ENCODE results near the gene STARD10. TPM values are rescaled to one million over a fixed set of nuclear protein-coding genes. Genes with fewer than 3 reads are reported as not detected.
A peak's percentile ranks its signal among the peaks of the same experiment; 100 is the strongest.

The STARD10 gene
- total and polyA plus RNA-seq, 2 of the 8 experiments (the other 6 are each of a cell fraction or from before 2014, with no cell fraction given): 23.7 to 35.7 TPM

DNA sequence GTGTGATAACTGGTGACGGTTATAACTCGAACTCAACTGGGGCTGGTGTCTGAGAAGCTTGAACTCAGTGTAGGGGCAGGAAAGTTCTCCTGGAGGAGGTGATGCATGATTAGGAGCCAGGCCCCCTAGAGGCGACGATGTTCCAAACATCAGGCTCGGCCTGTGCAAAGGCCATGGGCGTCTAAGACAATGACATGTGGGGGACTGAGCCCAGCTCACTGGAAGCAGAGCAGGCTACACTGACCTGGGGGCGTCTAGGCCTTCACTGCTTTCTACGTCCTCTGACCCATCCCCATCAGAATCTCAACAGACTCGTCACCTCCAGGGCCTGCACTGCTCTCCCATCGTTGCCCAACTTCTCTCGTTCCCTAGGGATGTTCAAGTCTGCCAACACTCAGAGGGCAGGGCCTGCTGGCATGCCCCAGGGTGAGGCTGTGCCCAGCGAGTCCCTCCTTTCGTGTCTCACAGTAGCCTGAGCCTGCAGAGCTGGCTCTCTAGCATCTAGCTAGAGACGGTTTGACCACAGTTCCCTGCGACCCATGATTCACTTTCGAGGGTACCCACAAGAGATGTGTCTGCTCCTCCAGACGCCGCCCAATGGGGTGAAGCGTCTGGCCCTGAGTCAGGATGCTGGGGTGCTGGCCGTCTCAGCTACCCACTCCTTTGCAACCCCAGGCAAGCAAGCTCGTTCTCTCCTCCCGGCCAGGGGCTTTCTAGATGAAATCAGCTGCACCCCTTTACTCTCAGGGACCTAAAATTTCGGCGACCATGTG is 19.3 kb upstream of the STARD10 start:
- no peak overlapping the region for H2AK5ac ChIP-seq (ENCODE audit: low read depth, low read length)
- no peaks in the 10 kb centered on the region for H3K79me1 ChIP-seq (ENCODE audit: low read depth, low read length)
- H3K79me2 ChIP-seq (ENCODE audit: control insufficient read depth in 1 of 2, insufficient read depth in 2 of 2, low read length in 2 of 2): peaks cover 0 to 2% of the 10 kb centered on the region in 2 experiments; a peak in 1 of 4 replicates
- H2BK120ac ChIP-seq (replicated peaks; ENCODE audit: low read depth, low read length): peak overlapping the region; percentile 69
- H3K23me2 ChIP-seq (ENCODE audit: low read depth, low read length): peaks cover 12% of the 10 kb centered on the region; the same call in 1 of the 2 replicates
- H3K23ac ChIP-seq (ENCODE audit: insufficient read length): no peak overlapping the region
- H3K56ac ChIP-seq (replicated peaks; ENCODE audit: insufficient read length, low read depth, low read length): no peak overlapping the region
- H3K9ac ChIP-seq (replicated peaks in 1 of 4; ENCODE audit: extremely low read depth in 1 of 4, low read depth in 3 of 4, low read length in 3 of 4): peak overlapping the region in 2 of 4 experiments; percentile 88 to 91; a peak in 4 of 7 replicates
- no peak overlapping the region for H3K14ac ChIP-seq (ENCODE audit: insufficient read length)
- peaks cover 0 to 6% of the 10 kb centered on the region in 2 experiments for H4K20me1 ChIP-seq (replicated peaks in 1 of 2; ENCODE audit: control insufficient read depth in 1 of 2, insufficient read depth in 2 of 2, low read length in 2 of 2)
- H2BK20ac ChIP-seq (ENCODE audit: low read length): no peak overlapping the region
- H2BK5ac ChIP-seq (ENCODE audit: low read depth, low read length): no peak overlapping the region
- ChIA-PET POLR2A (ENCODE audit: partially characterized antibody) (interaction anchor here (0.8 to 1.9 kb wide), 12 partner anchors 10 to 136 kb away, joined by 3 to 13 read pairs (median 3); partner anchors contain the start of genes ARAP1 and STARD10), CTCF (ENCODE audit: partially characterized antibody) (interaction anchor here (0.6 to 5.7 kb wide), 28 partner anchors 9 to 761 kb away, joined by 3 to 51 read pairs (median 4); partner anchors contain the start of gene STARD10)
- H2BK12ac ChIP-seq (ENCODE audit: low read depth, low read length): 0 out of 2 replicates have a peak overlapping the region, but pooled peaks have one; percentile 60
- H4K91ac ChIP-seq (replicated peaks; ENCODE audit: insufficient read length, low read length): no peak overlapping the region
- H3K18ac ChIP-seq (ENCODE audit: extremely low read depth, low read length): peak overlapping the region; percentile 78
- H3K36me3 ChIP-seq (ENCODE audit: control insufficient read depth in 2 of 4, insufficient read depth in 4 of 4, low read length in 3 of 4): peaks cover 0 to 3% (median 0%) of the 10 kb centered on the region in 4 experiments; a peak in 1 of 8 replicates
- peak overlapping the region; percentile 58 to 84 (median 79) for H3K4me3 ChIP-seq (ENCODE audit: extremely low read depth in 1 of 4, insufficient read depth in 2 of 4, low read depth in 3 of 4, low read length in 4 of 4)
- H2AFZ ChIP-seq (ENCODE audit: low read length): peak overlapping the region; percentile 19
- peak overlapping the region; percentile 75 for H3K4ac ChIP-seq (replicated peaks; ENCODE audit: insufficient read length, low read depth, low read length)
- H3K4me1 ChIP-seq (replicated peaks in 1 of 4; ENCODE audit: control insufficient read depth in 3 of 4, insufficient read depth in 4 of 4, low read length in 3 of 4): peaks cover 0 to 15% (median 9%) of the 10 kb centered on the region in 4 experiments; a peak in 5 of 7 replicates
- H3K27ac ChIP-seq (ENCODE audit: low read depth, low read length): no peak overlapping the region
- H3K27me3 ChIP-seq (replicated peaks in 1 of 4; ENCODE audit: control insufficient read depth in 3 of 4, extremely low read depth in 1 of 4, insufficient read depth in 3 of 4, low read length in 3 of 4): peaks cover 0 to 7% (median 4%) of the 10 kb centered on the region in 4 experiments; a peak in 4 of 7 replicates
- H4K5ac ChIP-seq (ENCODE audit: insufficient read length, low read depth, low read length): peak overlapping the region; percentile 24
- H4K8ac ChIP-seq (ENCODE audit: extremely low read depth, insufficient read depth, low read length): peak overlapping the region; percentile 94
- no peaks in the 10 kb centered on the region for H3K9me3 ChIP-seq (ENCODE audit: insufficient read depth in 2 of 2, low read depth in 1 of 2, low read length in 1 of 2)
- no peak overlapping the region for H2BK15ac ChIP-seq (ENCODE audit: low read length)
- peak in 1 of 2 experiments; percentile 74 for DNase-seq (ENCODE audit: low read depth in 1 of 2, low spot score in 2 of 2)
- no peak for FAIRE-seq
- peak overlapping the region; percentile 75 to 97 for H3K4me2 ChIP-seq (ENCODE audit: insufficient read depth in 1 of 2, low read depth in 2 of 2, low read length in 2 of 2)
- WGBS, 2 experiments (ENCODE audit: extremely low coverage in 1 of 2, insufficient coverage in 1 of 2, insufficient read length in 1 of 2, insufficient replicate concordance in 2 of 2, low coverage in 1 of 2, low lambda C conversion rate in 2 of 2, missing lambda C conversion rate in 1 of 2): 60% methylated on average over 24 of the region's 24 CpGs; no CpG with 5 or more reads in 1 of the 2 experiments
- TF ChIP-seq CTBP2 (IDR thresholded peaks at IDR 0.05; ENCODE audit: borderline replicate concordance, insufficient read depth, insufficient read length, low read length): no peak
- TF ChIP-seq SP1 (IDR thresholded peaks at IDR 0.05; ENCODE audit: low read depth, low read length): no peak
- TF ChIP-seq, protein P1, sequence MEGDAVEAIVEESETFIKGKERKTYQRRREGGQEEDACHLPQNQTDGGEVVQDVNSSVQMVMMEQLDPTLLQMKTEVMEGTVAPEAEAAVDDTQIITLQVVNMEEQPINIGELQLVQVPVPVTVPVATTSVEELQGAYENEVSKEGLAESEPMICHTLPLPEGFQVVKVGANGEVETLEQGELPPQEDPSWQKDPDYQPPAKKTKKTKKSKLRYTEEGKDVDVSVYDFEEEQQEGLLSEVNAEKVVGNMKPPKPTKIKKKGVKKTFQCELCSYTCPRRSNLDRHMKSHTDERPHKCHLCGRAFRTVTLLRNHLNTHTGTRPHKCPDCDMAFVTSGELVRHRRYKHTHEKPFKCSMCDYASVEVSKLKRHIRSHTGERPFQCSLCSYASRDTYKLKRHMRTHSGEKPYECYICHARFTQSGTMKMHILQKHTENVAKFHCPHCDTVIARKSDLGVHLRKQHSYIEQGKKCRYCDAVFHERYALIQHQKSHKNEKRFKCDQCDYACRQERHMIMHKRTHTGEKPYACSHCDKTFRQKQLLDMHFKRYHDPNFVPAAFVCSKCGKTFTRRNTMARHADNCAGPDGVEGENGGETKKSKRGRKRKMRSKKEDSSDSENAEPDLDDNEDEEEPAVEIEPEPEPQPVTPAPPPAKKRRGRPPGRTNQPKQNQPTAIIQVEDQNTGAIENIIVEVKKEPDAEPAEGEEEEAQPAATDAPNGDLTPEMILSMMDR (IDR thresholded peaks at IDR 0.05; ENCODE audit: control extremely low read depth in 1 of 3, insufficient read depth in 1 of 3, low read depth in 1 of 3, low read length in 3 of 3): peak in 2 of 3 experiments; percentile 66 to 78; a peak in 3 of 4 replicates
- no peak for TF ChIP-seq JUND (IDR thresholded peaks at IDR 0.05; ENCODE audit: low read length)
- TF ChIP-seq CHD2 (IDR thresholded peaks at IDR 0.05; ENCODE audit: low read length): no peak
- TF ChIP-seq MAFK (IDR thresholded peaks at IDR 0.05; ENCODE audit: low read depth, low read length): no peak
- peak; percentile 36 to 57 for TF ChIP-seq RAD21 (IDR thresholded peaks at IDR 0.05 in 1 of 2, conservative IDR thresholded peaks at IDR 0.05 in 1 of 2; ENCODE audit: low read depth in 2 of 2, low read length in 2 of 2)
- no peak for TF ChIP-seq BRCA1 (IDR thresholded peaks at IDR 0.05; ENCODE audit: low read depth, low read length)

Data from H1 (cell line).